Measurements from ENCODE around the gene ABCA5.
"Not testable (repeated sequence)": the region's sequence is repeated elsewhere in the genome, so short reads cannot be mapped to it uniquely, and the experiment has no call there.

Gene ABCA5

GRCh38 chr17:69196105-69196653 lies 130.8 kb downstream of the ABCA5 start:
- DNase-seq = not testable (repeated sequence)

All from effector CD4-positive, alpha-beta T cell (primary cell).